Measurements from ENCODE around the gene RSBN1.
A peak's percentile ranks its signal among the peaks of the same experiment; 100 is the strongest.
"Not testable (repeated sequence)": the region's sequence is repeated elsewhere in the genome, so short reads cannot be mapped to it uniquely, and the experiment has no call there.

RSBN1 gene

DNA sequence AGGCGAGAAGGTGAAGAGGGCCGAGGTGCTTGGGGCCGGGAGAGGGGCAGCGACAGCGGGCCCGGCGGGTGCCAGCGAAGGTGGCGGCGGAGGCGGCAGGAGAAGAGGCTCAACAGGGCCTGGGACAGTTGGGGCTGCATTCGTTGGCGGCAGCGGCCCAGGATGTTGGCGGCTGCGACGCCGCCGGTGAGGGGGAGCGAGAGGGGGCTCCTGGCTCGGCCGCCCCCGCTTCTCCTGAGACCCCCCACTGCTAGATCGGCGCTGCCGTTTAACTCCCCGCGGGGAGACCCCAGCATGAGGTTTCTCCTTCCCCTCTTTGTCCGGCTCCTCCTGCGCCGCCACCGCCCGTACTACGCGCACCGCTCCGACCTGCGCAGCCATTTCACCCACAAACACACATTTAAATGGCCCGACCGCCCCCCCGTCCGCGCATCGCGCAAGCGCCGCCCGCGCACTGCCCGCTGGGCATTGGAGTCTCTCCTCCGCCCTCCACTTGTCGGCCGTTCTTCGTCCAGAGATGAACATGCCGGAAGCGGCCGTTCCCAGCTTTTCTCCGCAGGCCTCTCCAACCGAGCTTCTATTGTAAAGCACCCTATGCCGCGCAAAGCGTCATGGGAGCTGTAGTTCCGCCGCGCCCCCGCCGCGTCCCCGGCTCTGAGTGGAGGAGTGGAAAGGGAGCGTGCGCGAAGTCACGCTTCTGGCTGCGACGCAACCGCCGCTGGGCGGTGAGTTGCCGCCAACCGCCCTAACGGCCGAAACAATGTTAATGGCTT is at the start of gene RSBN1:
Gene RSBN1 (minus strand): TSS at position 589 of the 773 bp plus-strand sequence. CDS start 64 bp downstream, at position 525.
- FAIRE-seq = no peak

DNA sequence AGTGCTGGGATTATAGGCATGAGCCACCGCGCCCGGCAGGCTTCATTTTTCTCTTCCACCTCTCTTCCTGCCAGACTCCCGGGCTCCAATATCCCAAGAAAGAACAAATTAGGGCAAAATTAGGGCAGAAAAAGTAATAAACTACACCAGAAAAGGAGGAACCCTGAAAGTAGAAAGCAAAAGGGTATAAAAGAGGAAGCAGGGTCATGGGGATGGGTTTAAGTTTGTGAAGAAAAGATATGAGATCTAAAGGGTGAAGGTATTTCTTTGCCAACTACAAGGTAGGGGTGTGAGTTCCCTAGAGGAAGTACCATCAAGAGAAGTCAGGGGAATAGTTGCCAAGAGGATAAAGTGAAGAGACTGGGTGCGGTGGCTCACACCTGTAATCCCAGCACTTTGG is 49.4 kb upstream of the RSBN1 start:
- FAIRE-seq = no peak

DNA sequence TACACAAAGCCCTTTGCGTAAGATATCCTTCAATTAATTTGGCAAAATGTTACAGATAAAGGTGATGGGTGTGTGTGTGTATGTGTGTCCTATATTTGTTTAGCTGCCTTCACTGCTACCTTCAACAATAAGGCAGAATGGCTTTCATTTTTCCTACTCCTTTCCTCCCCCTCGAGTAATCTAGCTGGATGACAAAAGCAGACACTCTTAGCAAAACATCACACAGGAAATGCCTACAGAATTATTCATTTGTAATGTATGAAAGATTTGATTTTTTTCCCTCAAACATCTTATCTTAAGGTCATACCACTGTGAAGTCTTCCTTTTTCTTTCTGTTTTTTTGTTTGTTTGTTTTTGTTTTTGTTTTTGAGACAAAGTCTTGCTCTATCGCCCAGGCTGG is 48.6 kb upstream of the RSBN1 start:
- no peak for FAIRE-seq

DNA sequence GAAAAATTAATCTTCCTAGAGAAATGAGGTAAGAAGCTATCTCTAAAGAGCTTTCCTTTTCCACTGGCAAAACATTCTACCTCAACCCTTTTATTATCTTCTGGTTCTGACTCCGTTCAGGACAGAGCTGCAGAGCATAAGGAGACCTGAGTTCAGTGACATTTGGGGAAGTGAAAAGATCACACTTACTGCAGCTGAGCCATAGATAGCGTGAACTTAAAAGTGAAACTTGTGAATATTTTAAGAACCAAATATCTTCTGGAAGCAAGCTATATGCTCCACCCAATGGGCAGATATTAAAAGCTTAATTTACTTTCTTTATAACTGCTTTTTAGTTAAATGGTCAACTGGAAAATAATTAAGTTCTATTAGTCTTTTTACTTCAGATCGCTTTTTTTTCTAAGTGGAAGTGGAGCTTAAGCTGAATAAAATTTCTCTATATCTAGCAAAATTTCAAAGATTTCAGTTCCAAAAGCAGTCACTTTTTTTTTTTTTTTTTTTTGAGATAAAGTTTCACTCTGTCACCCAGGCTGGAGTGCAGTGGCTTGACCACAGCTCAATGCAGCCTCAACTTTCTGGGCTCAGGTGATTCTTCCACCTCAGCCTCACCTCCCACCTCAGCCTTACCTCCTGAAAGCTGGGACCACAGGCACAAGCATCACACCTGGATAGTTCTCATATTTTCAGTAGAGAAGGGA is 47.4 kb upstream of the RSBN1 start:
- FAIRE-seq = no peak

DNA sequence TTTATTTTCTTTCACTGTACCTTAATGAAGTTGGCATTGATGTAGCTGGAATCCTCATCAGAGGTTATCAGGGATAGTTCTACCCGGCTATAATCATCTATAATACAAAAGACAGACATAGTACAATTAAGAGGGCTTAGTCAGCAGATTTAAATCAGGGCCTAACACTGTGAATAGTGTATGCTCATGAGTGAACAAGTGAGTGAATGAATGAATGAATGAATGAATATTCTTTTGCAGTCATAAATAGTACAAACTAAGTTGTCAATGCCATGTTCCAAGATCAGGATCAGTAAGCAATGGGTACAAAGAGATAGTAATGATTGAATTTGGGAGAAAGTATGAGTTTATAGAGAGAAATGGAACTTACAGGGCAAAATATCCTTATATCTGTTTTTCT is 46.7 kb upstream of the RSBN1 start:
- FAIRE-seq = no peak

DNA sequence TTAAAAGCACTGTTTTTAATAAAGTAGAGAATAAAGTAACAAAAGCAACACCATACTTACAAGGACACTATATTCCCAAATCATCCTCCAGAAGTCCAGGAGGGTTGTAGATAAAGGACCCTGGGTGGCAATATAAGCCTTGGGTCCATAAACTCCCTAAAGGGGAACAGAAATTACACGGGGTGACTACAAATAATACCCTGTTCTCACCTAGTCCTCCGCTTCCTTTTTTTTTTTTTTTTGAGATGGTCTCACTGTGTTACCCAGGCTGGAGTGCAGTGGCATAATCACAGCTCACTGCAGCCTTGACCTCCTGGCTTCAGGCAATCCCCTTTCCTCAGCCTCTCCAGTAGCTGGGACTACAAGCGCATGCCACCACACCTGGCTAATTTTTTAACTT is 46.1 kb upstream of the RSBN1 start:
- FAIRE-seq = no peak

DNA sequence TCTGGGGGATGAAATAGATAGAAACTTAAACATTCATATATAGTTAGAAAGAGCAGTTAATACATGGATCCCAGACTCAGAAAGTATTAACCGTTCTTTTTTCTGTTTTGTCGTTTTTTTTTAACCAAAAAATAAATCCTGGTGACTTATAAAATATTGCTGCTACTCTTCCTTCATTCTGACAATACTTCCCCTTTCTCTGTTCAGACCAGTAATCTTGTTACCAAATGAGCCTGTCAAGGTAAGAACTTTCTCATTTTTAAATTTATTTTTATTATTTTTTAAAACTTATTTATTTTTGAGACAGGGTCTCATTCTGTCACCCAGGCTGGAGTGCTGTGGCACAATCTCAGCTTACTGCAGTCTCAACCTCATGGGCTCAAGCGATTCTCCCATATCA is 45.5 kb upstream of the RSBN1 start:
- no peak for FAIRE-seq

DNA sequence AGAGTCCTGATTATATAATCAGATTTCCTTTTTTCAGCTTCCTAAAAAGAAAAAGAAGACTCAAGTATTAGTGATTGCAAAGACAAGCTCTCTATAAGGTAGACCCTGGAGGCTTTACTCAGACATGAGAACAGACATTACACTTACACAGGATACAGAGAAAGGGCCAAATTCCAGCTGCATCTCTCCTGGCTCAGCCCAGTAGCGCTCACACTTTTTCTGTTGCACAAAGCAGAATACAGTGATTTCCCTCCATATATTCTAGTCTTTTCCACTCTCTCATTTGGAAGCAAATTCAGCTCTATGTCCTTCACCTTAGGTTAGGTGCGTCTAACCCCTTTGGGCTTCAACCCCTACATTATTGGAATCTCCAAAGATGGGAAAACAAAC is 44.1 kb upstream of the RSBN1 start:
- FAIRE-seq = no peak

DNA sequence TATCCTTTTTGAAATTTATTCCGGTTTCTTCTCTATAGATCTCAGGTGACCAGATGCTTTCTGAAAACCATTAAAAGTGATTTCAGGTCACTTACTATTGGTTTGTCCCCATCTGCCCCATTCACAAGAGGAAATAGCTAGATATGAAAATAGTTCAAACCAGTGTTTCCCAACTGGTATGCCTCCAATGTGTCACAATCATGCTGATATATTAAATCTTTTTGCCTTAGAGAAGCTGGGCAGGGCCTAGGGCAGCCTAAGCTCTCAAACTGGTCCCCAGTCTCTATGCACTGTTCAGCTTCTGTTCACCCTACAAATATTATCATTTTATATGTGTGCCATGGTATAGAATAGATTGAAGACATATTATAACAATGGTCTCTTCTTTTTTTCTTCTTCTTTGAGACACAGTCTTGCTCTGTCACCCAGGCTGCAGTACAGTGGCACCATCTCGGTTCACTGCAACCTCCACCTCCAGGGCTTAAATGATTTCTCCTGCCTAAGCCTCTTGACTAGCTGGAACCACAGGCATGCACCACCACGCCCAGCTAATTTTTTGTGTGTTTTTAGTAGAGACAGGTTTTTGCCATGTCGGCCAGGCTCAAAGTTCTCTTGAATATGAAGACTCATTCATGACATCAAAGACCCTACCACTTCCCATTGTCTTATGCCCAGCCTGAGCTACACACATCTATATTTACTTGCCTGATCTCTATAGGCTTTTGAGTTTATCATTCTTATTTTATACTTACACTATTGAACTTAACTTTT is 43.5 kb upstream of the RSBN1 start:
- FAIRE-seq = no peak

DNA sequence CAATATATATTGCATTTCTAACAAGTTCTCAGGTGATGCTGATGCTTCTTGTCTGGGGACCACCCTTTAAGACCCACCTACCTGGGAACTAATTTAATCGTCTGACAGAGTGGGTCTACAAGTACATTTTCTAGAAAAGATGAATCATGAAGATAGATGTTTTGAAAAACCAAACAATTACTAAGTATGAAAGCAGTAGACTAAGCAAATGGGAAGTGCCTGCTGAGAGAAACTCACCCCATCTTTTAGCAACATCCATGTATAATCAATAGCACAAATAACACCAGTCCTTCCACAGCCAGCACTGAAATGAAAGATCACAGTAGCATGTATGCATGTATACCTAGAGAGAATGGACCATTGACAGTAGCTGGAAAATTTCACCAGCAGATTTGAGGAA is 42.0 kb upstream of the RSBN1 start:
- no peak for FAIRE-seq

DNA sequence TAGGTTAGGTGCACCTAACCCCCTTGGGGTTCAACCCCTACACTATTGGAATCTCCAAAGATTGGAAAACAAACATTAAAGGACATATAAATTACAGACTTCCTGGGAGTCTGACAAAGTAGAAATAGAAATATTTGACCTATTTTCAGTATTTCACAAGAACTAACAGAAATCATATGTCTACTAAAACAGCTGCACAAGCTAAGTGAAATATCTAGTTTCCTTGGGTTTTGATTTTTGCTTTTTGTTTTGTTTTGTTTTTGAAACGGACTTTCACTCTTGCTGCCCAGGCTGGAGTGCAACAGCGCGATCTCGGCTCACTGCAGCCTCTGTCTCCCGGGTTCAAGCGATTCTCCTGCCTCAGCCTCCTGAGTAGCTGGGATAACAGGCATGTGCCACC is 40.4 kb upstream of the RSBN1 start:
- FAIRE-seq = not testable (repeated sequence)

DNA sequence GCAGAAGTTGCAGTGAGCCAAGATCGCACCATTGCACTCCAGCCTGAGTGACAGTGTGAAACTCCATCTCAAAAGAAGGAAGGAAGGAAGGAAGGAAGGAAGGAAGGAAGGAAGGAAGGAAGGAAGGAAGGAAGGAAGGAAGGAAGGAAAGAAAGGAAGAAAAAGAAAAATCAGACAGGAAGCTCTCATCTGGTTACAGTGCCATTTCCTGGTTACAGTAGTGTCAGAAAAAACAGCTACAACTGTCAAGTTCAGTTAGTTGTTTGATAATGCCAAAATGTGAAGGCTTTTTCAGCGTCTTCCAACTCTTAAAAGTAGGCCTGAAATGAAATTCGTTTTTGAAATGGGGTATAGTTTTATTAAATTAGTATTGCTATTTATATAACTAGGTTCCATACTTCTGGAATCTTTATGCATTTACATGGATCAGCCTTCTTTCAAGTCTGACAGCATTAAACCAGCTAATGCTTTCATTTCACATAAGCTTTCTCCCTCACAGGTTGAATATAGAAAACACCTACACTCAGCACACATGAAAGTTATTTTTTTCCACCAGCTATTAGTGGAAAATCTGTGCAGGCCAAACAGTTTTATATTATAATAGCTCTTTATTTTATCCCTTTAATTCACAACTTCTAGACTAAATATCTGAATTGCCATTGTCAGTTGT is 38.0 kb upstream of the RSBN1 start:
- FAIRE-seq = no peak

DNA sequence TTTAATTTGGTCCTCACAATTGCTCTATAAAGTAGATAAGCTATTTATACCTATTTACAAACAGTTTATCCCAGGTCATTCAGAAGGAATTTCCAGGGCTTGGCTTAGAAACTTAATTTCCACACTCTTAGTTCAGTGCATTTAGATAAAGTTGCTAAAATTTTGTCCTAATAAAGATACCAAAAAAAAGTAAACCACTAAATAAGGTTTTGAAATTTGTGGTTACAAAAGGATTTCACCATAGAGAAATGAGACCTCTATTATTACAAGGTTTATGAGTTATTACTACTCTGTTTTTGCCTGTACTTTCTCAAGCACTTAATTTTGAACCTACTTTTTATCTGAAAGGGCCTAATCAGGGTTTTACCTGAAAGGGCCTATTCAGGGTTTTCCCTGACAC is 36.8 kb upstream of the RSBN1 start:
- FAIRE-seq = no peak

DNA sequence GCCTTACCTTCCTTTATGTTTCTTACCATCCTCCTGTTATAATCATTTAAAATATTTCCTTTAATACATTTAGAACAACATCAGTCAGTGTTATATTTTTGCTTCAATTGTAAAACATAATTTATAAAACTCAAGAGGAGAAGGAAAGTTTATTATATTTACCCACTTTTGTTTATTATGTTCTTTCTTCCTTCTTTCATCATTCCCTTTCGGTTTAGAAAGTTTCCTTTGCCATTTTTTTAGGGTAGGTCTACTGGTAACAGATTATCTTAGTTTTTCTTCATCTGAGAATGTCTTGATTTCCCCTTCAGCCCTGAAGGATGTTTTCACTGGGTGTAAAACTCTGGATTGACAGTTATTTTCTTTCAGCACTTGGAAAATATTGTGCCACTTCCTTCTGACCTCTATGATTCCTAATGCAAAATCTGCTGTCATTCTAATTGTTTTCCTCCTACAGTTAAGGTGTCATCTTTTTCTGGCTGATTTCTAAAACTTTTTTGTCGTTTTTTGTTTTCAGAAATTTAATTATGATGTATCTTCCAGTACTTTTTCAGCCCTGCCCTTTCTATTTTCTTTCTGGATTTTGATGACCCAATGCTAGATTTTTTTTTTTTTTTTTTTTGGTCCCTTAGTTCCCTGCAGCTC is 34.2 kb upstream of the RSBN1 start:
- no peak for FAIRE-seq

DNA sequence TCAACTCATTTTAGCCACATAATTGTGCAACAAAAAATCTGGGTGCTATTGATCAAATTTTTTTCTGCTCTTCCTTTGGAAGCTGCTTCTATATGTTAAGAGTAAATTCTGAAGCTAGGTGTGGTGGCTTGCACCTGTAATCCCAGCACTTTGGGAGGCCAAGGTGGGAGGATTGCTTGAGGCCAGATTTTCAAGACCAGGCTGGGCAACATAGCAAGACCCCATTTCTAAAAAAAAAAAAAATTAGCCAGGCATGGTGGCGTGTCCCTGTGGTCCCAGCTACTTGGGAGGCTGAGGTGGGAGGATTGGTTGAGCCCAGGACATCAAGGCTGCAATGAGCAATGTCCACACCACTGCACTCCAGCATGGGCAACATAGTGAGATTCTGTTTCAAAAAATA is 24.3 kb upstream of the RSBN1 start:
- no peak for FAIRE-seq

DNA sequence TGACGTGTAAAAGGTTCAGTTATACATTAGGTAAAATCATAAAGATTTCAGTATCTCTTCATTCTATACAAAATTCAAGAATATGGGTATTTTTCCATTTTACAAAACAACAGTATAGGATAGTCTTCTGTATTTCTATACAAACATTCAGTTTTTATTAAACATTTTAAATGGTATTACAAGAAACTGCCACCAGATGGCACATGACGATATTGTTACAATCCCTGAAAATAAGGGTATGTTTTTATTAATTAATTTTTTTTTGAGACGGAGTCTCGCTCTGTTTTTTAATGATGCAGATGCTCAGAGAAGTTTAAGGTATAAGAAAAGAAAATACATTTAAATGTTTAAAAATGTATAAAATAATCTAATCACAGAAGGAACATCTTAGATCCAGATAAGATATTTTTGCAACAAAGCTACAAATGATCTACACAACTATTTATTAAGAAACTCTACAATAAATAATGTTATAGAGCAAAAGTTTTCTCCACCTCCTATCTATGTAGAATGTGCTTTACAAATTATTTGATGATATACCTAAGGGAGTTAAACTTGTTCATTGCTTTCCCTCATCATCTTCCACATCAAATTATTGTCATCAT is 23.5 kb upstream of the RSBN1 start:
- FAIRE-seq = peak; percentile 99

DNA sequence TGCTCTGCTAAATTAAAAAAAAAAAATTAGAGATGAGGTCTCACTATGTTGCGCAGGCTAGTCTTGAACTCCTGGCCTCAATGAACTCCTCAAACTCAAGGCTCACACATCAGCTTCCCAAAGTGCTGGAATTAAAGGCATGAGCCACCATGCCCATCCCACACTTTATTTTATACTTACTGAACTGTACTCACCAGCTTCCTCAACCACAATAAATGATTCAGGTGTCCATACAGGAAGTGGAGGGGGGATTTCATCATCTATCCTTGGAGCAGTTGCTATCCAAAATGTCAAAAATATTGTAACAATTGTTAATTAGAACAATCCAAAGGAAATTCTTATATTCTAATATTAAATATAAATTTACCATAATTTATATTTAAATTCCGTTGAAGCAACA is 22.4 kb upstream of the RSBN1 start:
- FAIRE-seq = no peak

DNA sequence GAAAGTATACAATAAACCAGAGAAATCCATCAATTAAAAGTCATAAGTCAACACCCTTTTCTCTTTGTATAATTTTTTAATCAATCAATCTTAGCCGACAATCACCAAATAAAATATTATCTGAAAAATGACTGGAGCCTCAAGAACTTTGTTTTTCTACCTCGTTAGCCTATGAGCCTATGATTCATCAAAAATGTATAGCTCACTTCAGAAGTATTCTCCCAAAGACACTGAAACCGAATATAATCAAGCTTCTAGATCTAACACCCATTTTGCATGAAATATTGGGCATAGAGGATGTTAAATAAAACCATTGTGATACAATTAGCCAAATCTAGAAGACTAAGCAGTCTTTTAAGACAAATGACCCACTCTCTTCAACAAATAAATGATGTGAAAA is 17.8 kb upstream of the RSBN1 start:
- FAIRE-seq = no peak

DNA sequence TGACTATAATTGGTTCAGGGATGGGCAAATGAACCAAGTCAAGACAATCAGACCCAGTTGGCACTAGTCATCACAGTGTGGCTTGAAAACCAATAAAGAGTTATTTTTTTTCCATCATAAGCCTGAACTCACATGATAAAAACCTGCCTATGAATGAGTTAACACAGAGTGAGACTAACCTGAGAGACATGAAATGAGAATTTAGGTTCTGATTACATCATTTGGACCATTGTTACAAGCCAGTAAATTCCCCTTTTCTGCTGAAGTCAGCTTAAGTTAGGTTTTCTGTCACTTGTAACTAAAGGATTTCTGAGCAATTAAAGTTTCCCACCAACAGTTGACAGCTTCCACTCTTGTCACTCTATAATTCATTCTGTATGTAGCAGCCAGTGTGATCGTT is 9.6 kb upstream of the RSBN1 start:
- FAIRE-seq = no peak

DNA sequence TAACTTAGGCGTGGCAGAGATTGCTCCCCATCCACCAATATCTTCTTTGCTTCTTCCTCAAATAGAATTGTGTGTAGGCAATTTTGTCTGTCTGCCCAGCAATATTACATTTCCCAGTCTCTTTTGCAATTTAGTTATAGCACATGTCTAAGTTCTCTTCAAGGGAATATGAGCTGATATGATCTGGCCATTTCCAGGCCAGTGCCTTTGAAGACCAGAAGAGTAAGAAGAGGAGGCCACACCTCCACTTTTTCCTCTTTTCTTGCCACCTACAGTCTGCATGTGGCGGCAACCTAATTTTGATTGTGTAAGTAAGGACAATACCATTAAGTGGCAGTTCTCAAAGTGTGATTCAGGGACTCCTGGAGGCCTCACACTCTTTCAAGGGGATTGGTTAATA is 6.3 kb upstream of the RSBN1 start:
- no peak for FAIRE-seq

DNA sequence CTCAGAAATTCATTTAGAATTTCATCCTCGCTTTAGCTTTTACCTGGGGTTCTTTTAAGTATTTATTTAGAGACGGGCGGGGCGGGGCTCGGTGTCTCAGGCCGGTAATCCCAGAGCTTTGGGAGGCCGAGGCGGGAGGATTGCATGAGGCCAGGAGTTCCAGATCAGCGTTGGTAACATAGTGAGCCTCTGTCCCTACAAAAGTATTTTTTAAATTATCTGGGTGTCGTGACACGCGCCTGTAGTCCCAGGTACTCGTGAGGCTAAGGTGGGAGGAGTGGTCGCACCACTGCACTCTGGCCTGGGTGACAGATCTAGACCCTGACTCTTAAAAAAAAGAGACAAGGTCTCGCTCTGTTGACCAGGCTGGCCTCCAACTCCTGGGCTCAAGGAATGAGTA is 942 bp upstream of the RSBN1 start:
- no peak for FAIRE-seq

DNA sequence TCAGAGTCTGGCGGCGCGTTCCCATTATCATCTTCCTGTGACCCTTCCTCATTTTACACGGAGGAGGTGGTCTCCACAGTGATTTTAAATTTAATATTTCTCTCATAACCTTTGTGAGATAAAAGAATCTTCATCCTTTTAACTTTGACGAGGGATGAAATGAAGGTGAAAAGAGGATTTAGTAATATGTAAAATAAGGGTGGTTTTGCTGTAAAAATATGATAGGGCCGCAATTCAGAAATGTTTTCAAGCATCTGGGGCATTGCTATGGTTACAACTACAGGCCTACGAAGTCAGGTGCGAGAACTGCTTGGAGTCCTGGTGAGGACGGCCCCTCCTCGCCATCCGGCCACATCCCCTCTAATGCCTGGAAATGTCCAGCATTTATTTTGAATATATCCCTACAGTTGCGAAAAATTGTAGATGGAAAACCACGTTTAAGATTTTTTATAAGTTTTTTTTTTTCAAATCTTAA is 422 bp upstream of the RSBN1 start:
- FAIRE-seq = peak; percentile 24

All from islet of Langerhans (tissue), 1 donor.